ENCODE results near the gene CDH8. TPM values are rescaled to one million over a fixed set of nuclear protein-coding genes. Genes with fewer than 3 reads are reported as not detected.

CDH8 gene
- total and polyA plus RNA-seq, 2 donors (not counting 3 experiments of a cell fraction or from before 2014, with no cell fraction given) = not detected

DNA sequence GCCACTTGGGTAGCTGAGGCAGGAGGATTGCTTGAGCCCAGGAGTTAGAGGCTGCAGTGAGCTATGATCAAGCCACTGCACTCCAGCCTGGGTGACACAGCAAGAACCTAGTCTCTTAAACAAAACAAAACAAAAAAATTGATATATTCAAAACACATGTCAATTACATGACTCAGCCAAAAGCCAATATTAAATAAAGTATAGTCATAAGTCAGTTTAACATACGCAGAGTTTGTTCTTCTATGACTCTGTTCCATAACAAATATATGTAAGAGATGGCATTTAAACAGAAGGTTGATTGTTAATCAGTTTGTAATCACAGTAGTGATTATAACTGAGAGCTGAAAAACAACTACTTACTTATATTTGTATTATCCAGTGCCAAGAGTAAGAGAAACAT is 106.5 kb downstream of the CDH8 start:
- CTCF ChIA-PET = interaction anchor here (1.4 kb wide), 2 partner anchors 8 to 18 kb away, joined by 3 read pairs; no protein-coding TSS in a partner anchor

More for the DNA sequence above, 106.5 kb downstream of the CDH8 start:
- H3K27me3 ChIP-seq (ENCODE audit: control insufficient read depth in 2 of 2, insufficient read depth in 2 of 2, low read length in 2 of 2) = no peaks in the 10 kb centered on the region
- no peak for FAIRE-seq
- H3K9me3 ChIP-seq (replicated peaks; ENCODE audit: control insufficient read depth, insufficient read depth, low read length) = peaks cover 2% of the 10 kb centered on the region
- DNase-seq (ENCODE audit: low read depth, low spot score) = no peak
- intact Hi-C loops (cut with micrococcal nuclease) = no loop called here
- H3K36me3 ChIP-seq (ENCODE audit: control insufficient read depth in 2 of 2, extremely low read depth in 1 of 2, insufficient read depth in 2 of 2, low read length in 2 of 2) = no peaks in the 10 kb centered on the region
- dilution Hi-C loops (cut with MboI; ENCODE audit: extremely low pct_ligation_motif_present, low sequenced_read_pairs) = no loop called here
- POLR2A ChIA-PET = no interaction called here
- no peak overlapping the region for H3K4me2 ChIP-seq (ENCODE audit: insufficient read depth, low read length)
- TF ChIP-seq, protein P1, sequence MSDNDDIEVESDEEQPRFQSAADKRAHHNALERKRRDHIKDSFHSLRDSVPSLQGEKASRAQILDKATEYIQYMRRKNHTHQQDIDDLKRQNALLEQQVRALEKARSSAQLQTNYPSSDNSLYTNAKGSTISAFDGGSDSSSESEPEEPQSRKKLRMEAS (IDR thresholded peaks at IDR 0.05; ENCODE audit: insufficient read depth, insufficient read length) = no peak
- TF ChIP-seq POLR2AphosphoS5 (IDR thresholded peaks at IDR 0.05; ENCODE audit: insufficient read depth, low read depth, low read length) (no peak), FOS (IDR thresholded peaks at IDR 0.05; ENCODE audit: borderline replicate concordance, insufficient read depth, low read length) (no peak), GATA2 (IDR thresholded peaks at IDR 0.05; ENCODE audit: insufficient read depth, insufficient read length, low read depth, low read length) (no peak), POLR2A (IDR thresholded peaks at IDR 0.05; ENCODE audit: low read depth, low read length) (no peak), EZH2 (IDR thresholded peaks at IDR 0.05; ENCODE audit: borderline replicate concordance, low read depth, low read length, severe bottlenecking) (no peak), MYC (IDR thresholded peaks at IDR 0.05; ENCODE audit: low read depth, low read length) (no peak), JUN (IDR thresholded peaks at IDR 0.05; ENCODE audit: borderline replicate concordance, insufficient read depth, insufficient read length, low read depth) (no peak)
- TF ChIP-seq, protein P2, sequence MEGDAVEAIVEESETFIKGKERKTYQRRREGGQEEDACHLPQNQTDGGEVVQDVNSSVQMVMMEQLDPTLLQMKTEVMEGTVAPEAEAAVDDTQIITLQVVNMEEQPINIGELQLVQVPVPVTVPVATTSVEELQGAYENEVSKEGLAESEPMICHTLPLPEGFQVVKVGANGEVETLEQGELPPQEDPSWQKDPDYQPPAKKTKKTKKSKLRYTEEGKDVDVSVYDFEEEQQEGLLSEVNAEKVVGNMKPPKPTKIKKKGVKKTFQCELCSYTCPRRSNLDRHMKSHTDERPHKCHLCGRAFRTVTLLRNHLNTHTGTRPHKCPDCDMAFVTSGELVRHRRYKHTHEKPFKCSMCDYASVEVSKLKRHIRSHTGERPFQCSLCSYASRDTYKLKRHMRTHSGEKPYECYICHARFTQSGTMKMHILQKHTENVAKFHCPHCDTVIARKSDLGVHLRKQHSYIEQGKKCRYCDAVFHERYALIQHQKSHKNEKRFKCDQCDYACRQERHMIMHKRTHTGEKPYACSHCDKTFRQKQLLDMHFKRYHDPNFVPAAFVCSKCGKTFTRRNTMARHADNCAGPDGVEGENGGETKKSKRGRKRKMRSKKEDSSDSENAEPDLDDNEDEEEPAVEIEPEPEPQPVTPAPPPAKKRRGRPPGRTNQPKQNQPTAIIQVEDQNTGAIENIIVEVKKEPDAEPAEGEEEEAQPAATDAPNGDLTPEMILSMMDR (IDR thresholded peaks at IDR 0.05; ENCODE audit: extremely low read depth in 1 of 2, insufficient read depth in 1 of 2, low read depth in 1 of 2, low read length in 2 of 2) = no peak
- no peaks in the 10 kb centered on the region for H3K4me1 ChIP-seq (ENCODE audit: control insufficient read depth, extremely low read depth, insufficient read depth, low read length)
- H3K79me2 ChIP-seq (ENCODE audit: control insufficient read depth, insufficient read depth, low read length) = no peaks in the 10 kb centered on the region
- H4K20me1 ChIP-seq (replicated peaks; ENCODE audit: control insufficient read depth, extremely low read depth, insufficient read depth, low read length) = no peaks in the 10 kb centered on the region
- H3K27ac ChIP-seq (ENCODE audit: insufficient read depth, low read depth, low read length) = no peak overlapping the region
- H2AFZ ChIP-seq (ENCODE audit: low read depth, low read length) = no peak overlapping the region
- no peak overlapping the region for H3K4me3 ChIP-seq (replicated peaks in 1 of 3; ENCODE audit: insufficient read depth in 1 of 3, low read depth in 1 of 3, low read length in 3 of 3)
- H3K9me1 ChIP-seq (replicated peaks; ENCODE audit: control insufficient read depth, extremely low read depth, insufficient read depth, low read length) = no peaks in the 10 kb centered on the region
- H3K9ac ChIP-seq (replicated peaks; ENCODE audit: extremely low read depth, insufficient read depth, low read length) = no peak overlapping the region
- BruUV-seq (replicated peaks) = no TSS peak
